ENCODE data around the gene IFNG.

Gene IFNG

DNA sequence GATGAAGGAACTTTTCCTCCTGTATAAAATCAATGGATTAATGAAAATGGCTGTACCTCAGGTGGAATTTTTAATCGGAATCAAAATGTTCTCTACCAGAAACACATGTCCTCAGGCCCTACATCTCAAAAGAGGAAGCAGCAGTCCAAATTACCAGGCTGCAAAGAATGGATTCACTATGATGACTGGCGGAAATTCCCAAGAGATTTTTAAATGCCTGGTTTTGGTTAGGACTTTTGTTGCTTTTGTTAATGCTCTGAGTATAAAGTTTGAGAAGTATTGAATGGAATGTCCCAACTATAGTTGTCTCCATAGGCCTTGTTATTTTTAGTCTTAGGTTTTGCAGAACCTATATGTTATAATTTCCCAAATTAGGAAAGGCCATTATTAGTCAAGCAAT is 11.2 kb upstream of the IFNG start:
- no peak for DNase-seq
- intact Hi-C loops (cut with DNase I), result no loop called here

DNA sequence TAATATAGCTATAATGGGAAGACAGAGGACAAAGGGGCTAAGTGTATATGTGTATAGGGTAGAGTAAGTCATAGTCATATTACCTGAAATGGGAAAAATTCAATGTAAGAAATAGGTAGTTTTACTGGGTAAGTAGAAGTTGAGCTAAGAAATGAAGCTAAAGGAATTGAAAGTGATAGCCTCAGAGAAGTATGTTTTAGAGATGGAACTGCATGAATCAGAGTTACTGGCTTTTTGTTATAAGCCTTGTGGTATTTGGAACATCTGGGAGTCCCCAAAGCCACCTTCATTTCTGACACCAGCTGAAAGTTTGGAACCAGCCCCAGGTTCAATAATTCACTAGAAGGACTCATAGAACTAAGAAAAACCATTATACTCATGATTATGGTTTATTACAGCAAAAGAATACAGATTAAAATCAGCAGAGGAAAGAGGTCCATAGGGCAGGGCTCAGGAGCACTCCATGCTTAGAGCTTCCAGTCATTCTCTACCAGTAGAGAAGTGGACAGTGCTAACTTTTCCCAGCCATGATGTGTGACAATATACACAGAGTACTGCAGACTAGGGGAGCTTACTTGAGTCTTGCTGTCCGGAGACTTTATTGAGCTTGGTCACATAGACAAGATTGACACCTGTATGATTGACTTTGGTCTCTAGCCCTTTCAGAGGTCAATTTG is 9.8 kb upstream of the IFNG start:
- intact Hi-C loops (cut with DNase I), result no loop called here
- no peak for DNase-seq

- DNase-seq, result no peak
Measured at GRCh38 chr12:68166317-68166831, 6.8 kb upstream of the IFNG start.

DNA sequence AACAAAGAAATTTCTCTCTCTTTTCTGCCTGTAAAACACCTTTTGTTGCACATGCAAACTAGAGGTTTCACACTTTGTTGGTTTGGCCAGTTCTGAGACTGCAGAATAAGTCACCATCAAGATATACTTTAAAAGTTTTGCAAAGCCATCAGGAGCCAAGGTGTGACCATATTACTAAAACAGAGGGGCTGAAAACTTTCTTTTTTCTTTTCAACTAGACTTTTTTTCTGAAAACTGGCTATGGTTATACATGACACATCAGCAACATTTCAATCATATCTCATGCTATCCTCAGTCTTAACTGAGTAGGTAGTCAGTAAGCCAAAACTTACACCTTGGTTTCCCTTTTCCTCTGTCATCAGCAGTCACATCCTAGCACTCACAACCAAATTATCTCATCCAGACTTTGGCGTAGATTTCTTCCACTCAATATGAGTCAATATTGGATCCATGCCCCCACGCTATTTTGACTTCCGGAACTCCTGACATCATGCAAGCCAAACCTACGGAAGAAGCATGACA is 4.1 kb upstream of the IFNG start:
- DNase-seq, result no peak
- intact Hi-C loops (cut with DNase I), result no loop called here

More at GRCh38 chr12:68166317-68166831, 6.8 kb upstream of the IFNG start:
- intact Hi-C loops (cut with DNase I), result no loop called here

GRCh38 chr12:68162374-68162773 is 2.8 kb upstream of the IFNG start:
- no peak for DNase-seq
- intact Hi-C loops (cut with DNase I), result no loop called here

DNA sequence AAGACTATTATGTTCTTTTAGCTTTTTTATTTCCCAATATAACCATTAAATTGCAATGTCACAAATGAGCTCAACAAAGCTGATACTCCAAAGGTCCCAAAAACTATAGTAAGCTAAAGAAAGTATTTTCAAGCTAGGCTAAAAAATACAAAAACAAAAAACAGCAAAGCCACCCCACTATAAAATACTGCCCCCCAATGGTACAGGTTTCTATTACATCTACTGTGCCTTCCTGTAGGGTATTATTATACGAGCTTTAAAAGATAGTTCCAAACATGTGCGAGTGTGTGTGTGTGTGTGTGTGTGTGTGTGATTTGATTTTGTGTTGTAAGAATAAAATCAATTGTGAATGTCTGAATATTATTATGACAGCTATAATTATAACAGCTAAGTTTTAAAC is 1.1 kb downstream of the IFNG start:
- intact Hi-C loops (cut with DNase I), result no loop called here
- DNase-seq, result no peak

DNA sequence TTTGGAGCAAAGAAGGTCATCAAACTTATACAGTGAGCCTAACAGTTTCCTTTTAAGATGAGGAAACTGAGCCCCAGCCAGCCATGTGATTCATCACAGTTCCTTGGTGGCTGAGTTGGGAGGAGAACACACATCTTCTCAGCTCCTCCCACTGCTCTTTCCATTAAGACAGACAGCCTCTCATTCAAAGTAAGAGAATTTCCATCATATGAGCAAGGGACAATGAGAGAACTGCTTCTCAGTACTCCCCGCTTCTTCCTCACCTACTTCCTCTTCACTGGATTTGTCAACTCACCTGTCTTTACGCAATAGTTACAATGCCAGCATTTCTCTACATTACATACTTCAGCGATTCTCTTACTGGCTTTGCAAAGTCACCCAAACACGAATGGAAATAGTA is 2.2 kb downstream of the IFNG start:
- DNase-seq, result no peak
- intact Hi-C loops (cut with DNase I), result no loop called here

- intact Hi-C loops (cut with DNase I), result no loop called here
- DNase-seq, result no peak
Measured at GRCh38 chr12:68156636-68157035, 2.9 kb downstream of the IFNG start.

GRCh38 chr12:68154779-68155178 is 4.8 kb downstream of the IFNG start:
- DNase-seq, result no peak
- intact Hi-C loops (cut with DNase I), result no loop called here

DNA sequence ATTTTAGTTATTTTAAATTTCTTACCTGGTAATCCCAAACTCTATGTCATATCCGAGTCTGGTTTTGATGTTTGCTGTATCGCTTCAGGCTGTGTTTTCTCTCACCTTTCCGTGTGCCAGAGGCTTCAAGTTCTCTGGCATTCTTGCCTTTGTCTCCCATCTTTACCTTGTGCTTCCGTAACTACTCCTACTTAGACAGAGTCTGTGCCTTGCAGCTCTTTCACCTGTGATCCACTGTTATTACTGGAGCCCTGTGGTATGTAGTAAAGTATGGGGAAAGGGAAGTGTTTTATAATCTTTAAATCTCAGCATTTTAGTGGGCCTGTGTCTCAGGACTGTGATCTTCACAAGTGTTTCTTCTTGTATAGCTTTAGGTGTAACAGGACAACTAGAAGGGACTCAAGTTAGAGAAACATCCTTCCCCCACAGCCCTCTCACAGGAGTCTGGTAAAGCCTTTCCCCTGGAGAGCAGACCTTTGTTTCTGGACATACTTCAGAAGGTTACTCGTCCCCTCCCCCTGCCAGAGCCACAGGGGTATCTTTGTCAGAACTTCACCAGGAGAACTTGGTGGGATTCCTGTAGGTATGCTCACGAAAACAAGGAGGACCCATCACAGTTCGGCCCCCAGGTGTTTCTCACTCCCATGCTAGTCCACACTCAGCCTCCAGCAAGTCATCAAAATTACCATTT is 11.1 kb downstream of the IFNG start:
- intact Hi-C loops (cut with DNase I), result no loop called here
- DNase-seq, result no peak

GRCh38 chr12:68140556-68140955 is 19.0 kb downstream of the IFNG start:
- intact Hi-C loops (cut with DNase I), result no loop called here
- DNase-seq, result no peak

DNA sequence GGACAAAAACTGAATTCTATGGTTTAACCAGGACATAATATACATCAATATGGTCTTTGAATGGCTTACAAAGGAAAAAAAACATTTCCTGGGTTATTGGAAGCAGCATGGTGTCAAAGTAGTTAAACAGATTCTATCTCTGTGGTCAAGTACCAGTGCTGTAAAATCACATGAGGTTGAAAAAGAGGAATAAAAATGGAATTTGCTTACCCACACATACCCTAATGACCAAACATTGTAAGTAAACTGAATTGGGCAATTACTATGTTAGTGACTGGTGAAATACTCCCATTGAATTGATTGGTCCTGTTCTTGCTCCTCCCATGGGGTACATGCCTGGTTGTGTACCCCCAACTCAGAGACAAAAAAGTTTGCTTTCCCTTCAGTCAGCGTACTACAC is 19.6 kb downstream of the IFNG start:
- no peak for DNase-seq
- intact Hi-C loops (cut with DNase I), result no loop called here

- intact Hi-C loops (cut with DNase I), result no loop called here
- no peak for DNase-seq
Measured at GRCh38 chr12:68139001-68139400, 20.5 kb downstream of the IFNG start.

DNA sequence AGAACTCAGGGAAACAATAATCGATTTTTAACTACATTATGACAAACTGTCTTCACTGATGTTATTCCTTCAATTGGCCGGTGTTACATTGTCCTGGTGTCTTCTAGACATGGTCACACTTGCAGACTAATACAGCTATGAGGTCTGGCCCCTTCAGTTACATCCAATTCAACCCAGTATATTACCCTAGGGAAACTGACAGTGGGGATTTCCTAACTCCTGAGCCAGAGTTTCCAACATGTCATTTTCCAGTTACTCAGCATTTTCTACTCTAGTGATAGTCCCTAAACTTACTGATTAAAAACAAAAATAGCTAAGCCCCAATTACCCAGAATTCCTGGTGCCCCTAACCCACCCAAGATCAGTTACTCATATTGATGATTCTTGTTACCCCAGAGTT is 21.1 kb downstream of the IFNG start:
- DNase-seq, result no peak
- intact Hi-C loops (cut with DNase I), result no loop called here

GRCh38 chr12:68137335-68137830 is 22.2 kb downstream of the IFNG start:
- intact Hi-C loops (cut with DNase I), result no loop called here
- no peak for DNase-seq

DNA sequence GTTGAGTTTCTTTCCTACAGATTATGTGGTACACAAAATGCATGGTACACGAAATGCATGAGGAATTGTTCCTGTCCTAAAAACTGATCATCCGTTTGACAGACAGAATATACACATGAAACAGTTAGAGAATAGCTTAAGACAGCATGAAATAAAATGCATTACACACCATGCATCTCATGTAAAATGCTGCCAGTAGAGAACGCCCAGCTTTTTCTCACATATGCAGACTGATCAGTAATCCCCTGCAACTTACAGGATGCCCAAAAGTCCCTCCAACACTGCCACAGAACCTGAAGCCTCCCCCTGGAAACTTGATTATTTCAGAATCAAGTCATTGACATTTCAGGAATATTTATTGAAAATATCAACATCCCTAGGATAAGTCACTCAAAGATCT is 24.0 kb downstream of the IFNG start:
- intact Hi-C loops (cut with DNase I), result no loop called here
- no peak for DNase-seq

GRCh38 chr12:68131867-68132414 is 27.6 kb downstream of the IFNG start:
- no peak for DNase-seq
- intact Hi-C loops (cut with DNase I), result no loop called here

- intact Hi-C loops (cut with DNase I), result no loop called here
- DNase-seq, result no peak
Measured at GRCh38 chr12:68129979-68130378, 29.6 kb downstream of the IFNG start.

DNA sequence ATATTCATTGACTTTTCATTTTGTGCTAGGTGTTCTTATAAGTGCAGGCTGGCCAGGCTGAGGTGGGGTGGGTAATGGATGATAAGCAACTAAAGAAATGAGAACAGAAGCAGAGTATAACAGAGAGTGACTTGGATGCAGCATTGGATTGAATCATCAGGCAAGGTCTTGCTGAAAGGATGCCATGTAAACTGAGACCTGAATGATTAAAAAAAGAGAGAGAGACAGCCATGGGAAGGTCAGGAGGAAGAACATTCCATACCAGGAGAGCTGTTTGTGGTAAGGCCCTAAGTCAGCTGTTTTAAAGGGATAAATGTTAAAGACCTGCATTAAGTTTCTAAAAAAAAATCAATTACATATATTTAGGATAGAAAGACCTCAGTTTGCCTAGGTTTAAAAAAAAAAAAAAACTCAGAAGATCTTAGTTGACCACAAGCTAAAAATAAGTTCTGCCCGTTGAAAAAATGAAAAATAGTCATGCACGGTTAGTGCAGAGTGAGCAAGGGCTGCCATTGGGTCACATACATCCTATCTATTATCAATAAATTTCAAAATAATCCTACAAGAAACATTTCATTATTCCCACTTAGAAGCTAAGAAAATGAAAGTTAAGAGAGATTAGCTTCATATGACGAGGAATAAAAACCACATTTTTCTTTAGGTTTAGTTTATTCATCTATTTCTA is 37.2 kb downstream of the IFNG start:
- intact Hi-C loops (cut with DNase I), result no loop called here
- DNase-seq, result no peak

DNA sequence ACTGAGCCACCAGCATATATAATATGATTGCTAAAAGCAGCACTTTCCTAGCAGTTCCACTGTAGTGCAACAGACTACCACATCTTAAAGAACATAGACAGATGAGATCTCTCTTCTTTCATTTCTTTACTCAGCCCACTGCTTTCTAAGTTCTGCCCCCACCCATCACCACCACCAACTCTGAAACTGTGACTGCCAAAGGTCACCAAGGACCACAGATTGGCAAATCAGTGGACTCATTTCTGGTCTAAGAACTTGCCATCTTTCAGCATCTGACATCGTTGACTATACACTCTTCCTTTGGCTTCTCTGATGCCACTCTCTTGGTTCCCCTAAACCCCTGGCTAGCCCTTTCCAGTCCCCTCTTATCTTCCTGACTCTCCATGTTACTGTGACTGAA is 38.4 kb downstream of the IFNG start:
- no peak for DNase-seq
- intact Hi-C loops (cut with DNase I), result no loop called here
